Neural cell (in vitro differentiated cells): ENCODE data around the gene F2R.

Experiments
- CTCF ChIP-seq: fragments of 450-650 bp; IDR thresholded peaks from 2 replicates; pipeline ENCODE4 v1.5.1; 2014; ENCODE audit warnings: antibody characterized with exemption, mild to moderate bottlenecking, moderate library complexity; ENCODE audit not compliant: poor library complexity, severe bottlenecking
- EP300 ChIP-seq: fragments of 450-650 bp; conservative IDR thresholded peaks from 2 replicates; pipeline ENCODE4 v1.6.1; 2014; ENCODE audit warnings: antibody characterized with exemption, mild to moderate bottlenecking, moderate library complexity; ENCODE audit not compliant: poor library complexity, severe bottlenecking
- EZH2 ChIP-seq: fragments of 200-600, 300-800 bp; shearing (Covaris generic), sonication (generic); IDR thresholded peaks from 2 replicates; pipeline ENCODE4 v1.6.1; 2014; ENCODE audit warnings: antibody characterized with exemption, low read length, borderline replicate concordance, mild to moderate bottlenecking; ENCODE audit not compliant: insufficient read depth, poor library complexity, severe bottlenecking
- POLR2AphosphoS5 ChIP-seq: IDR thresholded peaks from 2 replicates; pipeline ENCODE4 v1.6.1; 2012
- RAD21 ChIP-seq: fragments of 450-650 bp; conservative IDR thresholded peaks from 2 replicates; pipeline ENCODE4 v1.6.1; 2014; ENCODE audit warnings: antibody characterized with exemption, mild to moderate bottlenecking, moderate library complexity
- REST ChIP-seq: IDR thresholded peaks from 2 replicates; pipeline ENCODE4 v1.6.1; 2012; ENCODE audit warnings: borderline replicate concordance
- SMC3 ChIP-seq: fragments of 450-650 bp; conservative IDR thresholded peaks from 2 replicates; pipeline ENCODE4 v1.6.1; 2014; ENCODE audit warnings: antibody characterized with exemption, mild to moderate bottlenecking, moderate library complexity; ENCODE audit not compliant: poor library complexity
- TAF1 ChIP-seq: IDR thresholded peaks from 2 replicates; pipeline ENCODE4 v1.6.1; 2012; ENCODE audit warnings: low read depth

GRCh38 chr5:76751291-76751690 is 35.4 kb downstream of the F2R start:
- no peak for TF ChIP-seq CTCF
- no peak for TF ChIP-seq POLR2AphosphoS5
- TF ChIP-seq EZH2: no peak
- no peak for TF ChIP-seq SMC3
- TF ChIP-seq EP300: no peak
- TF ChIP-seq RAD21: no peak
- TF ChIP-seq TAF1: no peak
- TF ChIP-seq REST: no peak
